Esophagus (tissue), 2 donors: ENCODE results near the gene OR2T34. TPM values are rescaled to one million over a fixed set of nuclear protein-coding genes. Genes with fewer than 3 reads are reported as not detected.
"Not testable (repeated sequence)": the region's sequence is repeated elsewhere in the genome, so short reads cannot be mapped to it uniquely, and the experiment has no call there.

ENCODE experiments used
- H3K27ac ChIP-seq, 2 donors: one replicate each; pipeline ENCODE4 v1.5.1; 2013; ENCODE audit warnings: low read depth in 2 of 2, mild to moderate bottlenecking in 2 of 2, inconsistent platforms in 1 of 2, low read length in 1 of 2, moderate library complexity in 1 of 2
- H3K27me3 ChIP-seq, 2 donors: one replicate each; pipeline ENCODE4 v1.6.1; 2013; ENCODE audit warnings: low read length in 2 of 2, control low read depth in 1 of 2, mild to moderate bottlenecking in 1 of 2; ENCODE audit not compliant: insufficient read depth in 2 of 2, control insufficient read depth in 1 of 2
- H3K36me3 ChIP-seq, 2 donors: one replicate each; pipeline ENCODE4 v1.6.1; 2013; ENCODE audit warnings: low read length in 1 of 2; ENCODE audit not compliant: control insufficient read depth in 2 of 2, insufficient read depth in 2 of 2
- H3K4me1 ChIP-seq, 2 donors: one replicate each; pipeline ENCODE4 v1.6.1; 2013; ENCODE audit warnings: low read length in 1 of 2; ENCODE audit not compliant: control insufficient read depth in 2 of 2, insufficient read depth in 2 of 2
- H3K4me3 ChIP-seq, 2 donors: one replicate each; pipeline ENCODE4 v1.5.1; 2013; ENCODE audit warnings: low read length in 2 of 2, mild to moderate bottlenecking in 2 of 2, low read depth in 1 of 2, moderate library complexity in 1 of 2
- H3K9me3 ChIP-seq, 2 donors: one replicate each; pipeline ENCODE4 v1.6.1; 2013; ENCODE audit warnings: mild to moderate bottlenecking in 2 of 2, low read depth in 1 of 2, low read length in 1 of 2, moderate library complexity in 1 of 2; ENCODE audit not compliant: control insufficient read depth in 2 of 2, insufficient read depth in 1 of 2
- WGBS, 2 donors: extraction: QIAGEN DNeasy Blood & Tissue Kit; methylation state at CpG; one replicate each; pipeline ENCODE4 v1.1.7; 2013; 5-methylcytosine and 5-hydroxymethylcytosine counted together
- polyA plus RNA-seq, 2 donors: library from polyadenylated mRNA; stranded (reverse); fragments of 200-250 nt; gene quantifications; one replicate each; pipeline ENCODE4 v1.2.3, GENCODE V29; 2013
- donor health status: healthy with polysubstance abuse.
- donor health status: Bipolar disorder and iron deficiency.

Gene OR2T34
- polyA plus RNA-seq, 2 donors: not detected

- not testable (repeated sequence) for H3K27ac ChIP-seq, H3K4me3 ChIP-seq, H3K9me3 ChIP-seq, H3K4me1 ChIP-seq, H3K27me3 ChIP-seq, H3K36me3 ChIP-seq
- WGBS, 2 donors: 19 to 31% methylated on average over 2 of the region's 2 CpGs
These were observed 5.5 kb downstream of the OR2T34 start for GRCh38 chr1:248569049-248569448.

GRCh38 chr1:248565530-248566373 lies 8.8 kb downstream of the OR2T34 start:
- 61 to 69% methylated on average over 11 of the region's 11 CpGs for WGBS, 2 donors

GRCh38 chr1:248562672-248563071 lies 11.9 kb downstream of the OR2T34 start, which contains the start of gene OR2T29:
Gene OR2T29, minus strand, starts transcription at chr1:248562772. Its CDS starts 3,281 bp downstream, at chr1:248559491.
- H3K27me3 ChIP-seq, H3K4me3 ChIP-seq, H3K4me1 ChIP-seq, H3K36me3 ChIP-seq, H3K27ac ChIP-seq, H3K9me3 ChIP-seq: not testable (repeated sequence)
- 80 to 93% methylated on average over 3 of the region's 3 CpGs for WGBS, 2 donors

More at GRCh38 chr1:248565530-248566373, 8.8 kb downstream of the OR2T34 start:
- H3K27me3 ChIP-seq, H3K4me3 ChIP-seq, H3K9me3 ChIP-seq, H3K4me1 ChIP-seq, H3K27ac ChIP-seq, H3K36me3 ChIP-seq: not testable (repeated sequence)

GRCh38 chr1:248551027-248551426 lies 23.5 kb downstream of the OR2T34 start:
- not testable (repeated sequence) for H3K9me3 ChIP-seq, H3K27ac ChIP-seq, H3K4me3 ChIP-seq, H3K27me3 ChIP-seq, H3K4me1 ChIP-seq, H3K36me3 ChIP-seq
- WGBS, 2 donors: no CpG with 5 or more reads among the region's 6 CpGs

- H3K4me3 ChIP-seq, H3K4me1 ChIP-seq, H3K9me3 ChIP-seq, H3K36me3 ChIP-seq, H3K27me3 ChIP-seq, H3K27ac ChIP-seq: not testable (repeated sequence)
- no CpG with 5 or more reads among the region's 2 CpGs for WGBS, 2 donors
These were observed 27.2 kb downstream of the OR2T34 start for GRCh38 chr1:248547383-248547782.

- H3K27ac ChIP-seq, H3K27me3 ChIP-seq, H3K4me1 ChIP-seq, H3K36me3 ChIP-seq, H3K9me3 ChIP-seq, H3K4me3 ChIP-seq: not testable (repeated sequence)
These were observed 37.1 kb downstream of the OR2T34 start for GRCh38 chr1:248537449-248537848.

Other genes starting within 250 kb of the OR2T34 start
- not detected for gene OR14C36, start 226.0 kb downstream of the OR2T34 start, polyA plus RNA-seq
- not detected for gene OR2T4, start 213.1 kb downstream of the OR2T34 start, polyA plus RNA-seq
- gene OR2T6, start 199.0 kb downstream of the OR2T34 start, polyA plus RNA-seq: not detected
- gene OR2T1, start 171.7 kb downstream of the OR2T34 start, polyA plus RNA-seq: not detected
- gene OR2T2, start 129.1 kb downstream of the OR2T34 start, polyA plus RNA-seq: not detected
- gene OR2T3, start 101.4 kb downstream of the OR2T34 start, polyA plus RNA-seq: not detected
- not detected for gene OR2T5, start 86.2 kb downstream of the OR2T34 start, polyA plus RNA-seq
- not detected for gene OR2G6, start 66.7 kb downstream of the OR2T34 start, polyA plus RNA-seq
- not detected for gene OR2T29, start 12.0 kb downstream of the OR2T34 start, polyA plus RNA-seq
- gene OR2T10, start 22.9 kb upstream of the OR2T34 start, polyA plus RNA-seq: not detected
- not detected for gene OR2T11, start 60.3 kb upstream of the OR2T34 start, polyA plus RNA-seq
- gene OR2T35, start 70.5 kb upstream of the OR2T34 start, polyA plus RNA-seq: not detected
- gene OR2T27, start 80.8 kb upstream of the OR2T34 start, polyA plus RNA-seq: not detected
- gene OR14I1, start 128.0 kb upstream of the OR2T34 start, polyA plus RNA-seq: not detected
- gene LYPD8, start 181.0 kb upstream of the OR2T34 start, polyA plus RNA-seq: not detected